MCF 10A (cell line): Measurements from ENCODE around the gene BAHD1. TPM values are rescaled to one million over a fixed set of nuclear protein-coding genes. Genes with fewer than 3 reads are reported as not detected.

Experiments used
- BruUV-seq: library from RNA; stranded (reverse); fragments of 400-500 nt; replicated peaks from 2 replicates; lab custom pipeline; 2021; lab: Mats Ljungman, UMichigan
- CTCF ChIA-PET: fragments of 300-600 bp; sonication (Branson Sonifier 250); formaldehyde crosslinking; extraction: SDS; loops from one replicate; lab custom pipeline; 2021; ENCODE audit warnings: antibody characterized with exemption, inconsistent platforms; lab: Yijun Ruan, JAX
- POLR2A ChIA-PET: fragments of 300-600, 350-650 bp; sonication (Branson Sonifier 250); formaldehyde crosslinking; extraction: SDS; loops from one replicate; lab custom pipeline; 2020; ENCODE audit warnings: antibody characterized with exemption, inconsistent platforms; lab: Yijun Ruan, JAX
- DNase-seq: peaks from one replicate; pipeline ENCODE4 v3.0.0-alpha.2; 2018; ENCODE audit not compliant: unreplicated experiment
- H3K27ac Mint-ChIP-seq: one replicate; pipeline ENCODE4 v1.8.0; 2022; ENCODE audit warnings: mild to moderate bottlenecking, low read depth, mixed read lengths; ENCODE audit not compliant: unreplicated experiment
- H3K27me3 Mint-ChIP-seq: one replicate; pipeline ENCODE4 v1.8.0; 2022; ENCODE audit warnings: mixed read lengths; ENCODE audit not compliant: insufficient read depth, unreplicated experiment
- H3K36me3 Mint-ChIP-seq: one replicate; pipeline ENCODE4 v1.8.0; 2022; ENCODE audit warnings: mild to moderate bottlenecking, moderate library complexity, mixed read lengths; ENCODE audit not compliant: insufficient read depth, unreplicated experiment
- H3K4me1 Mint-ChIP-seq: one replicate; pipeline ENCODE4 v1.8.0; 2022; ENCODE audit warnings: mixed read lengths; ENCODE audit not compliant: insufficient read depth, unreplicated experiment
- H3K4me3 Mint-ChIP-seq: one replicate; pipeline ENCODE4 v1.8.0; 2022; ENCODE audit warnings: mild to moderate bottlenecking, moderate library complexity, mixed read lengths; ENCODE audit not compliant: unreplicated experiment
- H3K9me3 Mint-ChIP-seq: one replicate; pipeline ENCODE4 v1.8.0; 2022; ENCODE audit warnings: mixed read lengths; ENCODE audit not compliant: unreplicated experiment
- CTCF ChIP-seq: fragments of 200-600 bp; IDR thresholded peaks from one replicate; pipeline ENCODE4 v1.8.0; 2022; ENCODE audit warnings: antibody characterized with exemption, mild to moderate bottlenecking; ENCODE audit not compliant: unreplicated experiment
- intact Hi-C: fragments of 100-400 bp; cut with micrococcal nuclease; formaldehyde crosslinking; loops from 2 replicates; pipeline ENCODE4 v1.14.1; 2022
- total RNA-seq: library from RNA; stranded (reverse); gene quantifications from 2 replicates; pipeline ENCODE4 v1.2.3, GENCODE V29; 2022

BAHD1 gene
- total RNA-seq, 1 experiment from 2014 or later: 14.9 TPM

- ChIA-PET POLR2A (no interaction called here), CTCF (no interaction called here)
- no TSS peak for BruUV-seq
- no peak for TF ChIP-seq CTCF
- Mint-ChIP-seq H3K36me3 (peaks cover 33% of the 10 kb centered on the region), H3K27ac (no peak overlapping the region), H3K4me1 (no peaks in the 10 kb centered on the region), H3K27me3 (no peaks in the 10 kb centered on the region), H3K9me3 (no peaks in the 10 kb centered on the region), H3K4me3 (no peak overlapping the region)
- no peak for DNase-seq
- intact Hi-C loops: no loop called here
Measured at GRCh38 chr15:40463886-40464545, 23.3 kb downstream of the BAHD1 start.

DNA sequence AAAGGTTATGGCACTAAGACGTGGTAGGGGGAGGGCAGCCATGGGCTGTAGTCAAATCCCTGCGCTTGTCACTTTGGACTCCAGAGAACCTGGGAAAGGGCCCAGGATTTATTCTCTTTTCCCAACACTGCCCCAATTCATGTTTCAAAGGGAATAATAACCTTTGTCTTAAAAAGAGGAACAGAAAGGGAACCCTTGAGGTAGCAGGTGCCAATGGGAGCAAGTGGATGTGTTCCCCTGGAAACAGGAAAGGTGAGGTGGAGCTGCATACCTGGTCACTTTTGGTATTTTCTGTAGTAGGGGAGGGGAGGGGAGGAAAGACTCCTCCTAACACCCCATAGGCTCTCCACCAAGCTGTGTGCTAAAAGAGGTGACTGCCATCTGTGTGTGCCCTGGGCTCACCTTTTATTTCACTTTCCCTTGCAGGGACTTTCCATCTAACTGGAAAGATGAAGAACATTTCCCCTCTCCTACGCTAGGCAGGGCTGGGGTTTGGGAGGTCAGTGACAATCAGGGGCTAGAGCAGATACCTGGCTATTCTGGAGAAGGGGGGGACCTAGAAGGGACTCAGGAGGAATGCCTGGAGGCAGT, 23.9 kb downstream of the BAHD1 start:
- TF ChIP-seq CTCF: no peak
- intact Hi-C loops: no loop called here
- H3K27ac Mint-ChIP-seq: no peak overlapping the region
- DNase-seq: no peak
- H3K27me3 Mint-ChIP-seq: no peaks in the 10 kb centered on the region
- ChIA-PET POLR2A (no interaction called here), CTCF (interaction anchor here (0.6 kb wide), 1 partner anchor 43 kb away, joined by 3 read pairs; no protein-coding TSS in a partner anchor)
- peaks cover 33% of the 10 kb centered on the region for H3K36me3 Mint-ChIP-seq
- no peaks in the 10 kb centered on the region for H3K9me3 Mint-ChIP-seq
- no peak overlapping the region for H3K4me3 Mint-ChIP-seq
- H3K4me1 Mint-ChIP-seq: no peaks in the 10 kb centered on the region
- BruUV-seq: no TSS peak

GRCh38 chr15:40465939-40466338, 25.2 kb downstream of the BAHD1 start:
- no TSS peak for BruUV-seq
- Mint-ChIP-seq H3K27ac (no peak overlapping the region), H3K27me3 (no peaks in the 10 kb centered on the region), H3K36me3 (peaks cover 30% of the 10 kb centered on the region), H3K9me3 (no peaks in the 10 kb centered on the region), H3K4me1 (no peaks in the 10 kb centered on the region), H3K4me3 (no peak overlapping the region)
- TF ChIP-seq CTCF: no peak
- intact Hi-C loops: no loop called here
- ChIA-PET POLR2A (no interaction called here), CTCF (interaction anchor here (0.7 to 1.5 kb wide), 2 partner anchors 9 to 23 kb away, joined by 3 to 7 read pairs; no protein-coding TSS in a partner anchor)
- no peak for DNase-seq

DNA sequence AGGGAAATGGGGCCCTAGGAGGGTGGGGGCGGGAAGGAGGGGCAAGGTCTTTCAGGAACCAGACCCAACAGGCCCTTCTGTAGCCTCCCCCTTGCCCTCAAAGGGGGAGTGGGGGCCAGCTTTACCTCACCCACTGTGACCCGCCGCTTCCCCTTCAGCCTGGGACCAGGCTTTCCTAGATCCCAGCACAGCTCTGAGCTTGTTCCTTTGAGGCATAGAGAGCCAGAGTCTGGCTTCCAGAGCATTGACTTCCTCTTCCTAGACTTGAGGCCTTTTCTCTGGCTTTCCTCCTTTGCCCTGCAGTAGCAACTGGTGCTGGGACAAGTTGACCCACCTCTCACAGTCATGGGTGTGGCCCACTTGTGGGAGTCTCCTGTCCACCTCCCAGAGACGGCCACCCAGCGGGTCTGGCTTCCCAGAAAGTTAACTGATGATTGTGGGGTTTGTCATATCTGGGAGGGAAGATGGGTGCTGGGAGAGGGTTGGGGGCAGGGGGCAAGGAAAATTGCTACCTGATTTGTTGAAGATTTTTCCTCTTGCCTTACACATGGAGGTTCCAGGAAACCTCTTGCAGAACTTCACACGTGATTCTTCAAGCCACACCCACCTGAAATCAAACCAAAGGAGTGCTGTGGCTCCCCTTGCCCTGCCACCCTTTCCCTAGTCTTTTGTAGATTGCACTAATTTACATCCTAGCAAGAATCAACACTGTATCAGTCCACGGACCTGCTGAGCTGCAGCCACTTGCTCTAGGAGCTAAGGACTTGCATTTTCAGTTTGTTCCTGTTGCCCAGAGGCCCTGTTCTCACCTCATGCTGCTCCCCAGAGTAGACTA, 25.9 kb downstream of the BAHD1 start:
- BruUV-seq: no TSS peak
- Mint-ChIP-seq H3K4me1 (no peaks in the 10 kb centered on the region), H3K36me3 (peaks cover 23% of the 10 kb centered on the region), H3K9me3 (no peaks in the 10 kb centered on the region), H3K27me3 (no peaks in the 10 kb centered on the region), H3K27ac (peak overlapping the region; percentile 59), H3K4me3 (no peak overlapping the region)
- CTCF ChIA-PET: interaction anchor here (1.5 kb wide), 1 partner anchor 10 kb away, joined by 7 read pairs; no protein-coding TSS in a partner anchor
- POLR2A ChIA-PET: no interaction called here
- no peak for DNase-seq
- intact Hi-C loops: no loop called here
- no peak for TF ChIP-seq CTCF
